ENCODE results near the gene ACAP1.
"Not testable (repeated sequence)": the region's sequence is repeated elsewhere in the genome, so short reads cannot be mapped to it uniquely, and the experiment has no call there.

The ACAP1 gene

DNA sequence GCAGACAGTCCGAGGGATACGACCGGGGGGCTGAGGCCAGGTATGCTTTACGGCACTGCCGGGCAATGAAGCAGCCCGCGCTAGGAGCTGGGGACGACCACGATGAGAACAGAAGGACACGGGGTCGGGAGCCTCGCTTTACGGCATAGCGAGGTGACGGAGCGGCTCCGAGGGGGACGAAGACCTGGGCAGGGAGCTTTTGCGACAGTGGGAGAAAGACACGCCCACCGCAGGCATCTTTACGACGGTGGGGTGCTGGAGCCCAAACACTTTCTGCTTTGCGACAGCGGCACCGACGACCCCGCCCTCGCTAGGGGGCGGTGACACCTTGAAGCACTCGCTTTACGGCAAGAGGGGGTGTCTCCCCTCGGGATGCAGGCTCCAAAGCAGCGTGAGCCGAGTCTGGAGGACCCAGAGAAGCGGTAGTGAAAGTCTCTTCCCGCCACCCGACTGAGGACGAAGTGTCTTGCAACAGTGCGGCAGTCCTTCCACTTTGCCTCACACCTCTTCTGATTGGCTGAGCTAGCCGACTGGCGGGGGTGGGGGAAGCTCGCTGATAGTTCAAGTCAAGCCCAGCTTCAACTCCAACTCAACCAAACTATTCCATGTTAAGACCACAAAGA is 6.8 kb upstream of the ACAP1 start:
- DNase-seq, result peak; percentile 99

DNA sequence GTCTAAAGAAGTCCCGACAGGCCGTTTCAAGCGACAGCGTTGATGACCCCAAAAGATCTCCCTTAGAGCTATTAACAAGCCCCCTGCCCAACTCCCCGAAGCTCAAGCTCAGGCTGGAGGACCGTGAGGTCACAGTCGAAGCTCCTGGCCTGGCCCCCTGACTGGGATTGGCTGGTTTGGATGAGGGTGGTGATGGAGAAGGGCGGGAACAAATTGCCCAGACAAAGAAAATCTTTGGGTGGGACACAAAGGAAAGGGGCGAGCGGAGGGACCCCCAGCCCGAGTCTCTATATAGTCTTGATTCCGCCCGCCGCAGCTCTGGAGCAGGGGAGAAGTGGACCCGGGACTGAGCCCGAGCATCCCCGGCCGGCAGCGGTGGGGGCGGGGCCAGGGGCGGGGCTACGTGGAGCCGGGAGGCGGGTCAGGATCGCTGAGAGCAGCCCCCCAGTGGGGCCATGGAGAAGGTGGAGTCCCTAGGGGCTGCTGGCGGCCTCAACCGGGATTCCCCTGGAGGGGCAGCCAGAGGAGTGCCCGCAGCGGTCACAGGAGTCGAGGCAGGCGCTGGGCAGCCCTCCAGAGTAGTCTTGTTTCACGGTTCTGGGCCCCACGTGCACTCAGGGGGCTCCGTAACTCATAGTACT is 6.2 kb upstream of the ACAP1 start:
- peak; percentile 86 for DNase-seq

DNA sequence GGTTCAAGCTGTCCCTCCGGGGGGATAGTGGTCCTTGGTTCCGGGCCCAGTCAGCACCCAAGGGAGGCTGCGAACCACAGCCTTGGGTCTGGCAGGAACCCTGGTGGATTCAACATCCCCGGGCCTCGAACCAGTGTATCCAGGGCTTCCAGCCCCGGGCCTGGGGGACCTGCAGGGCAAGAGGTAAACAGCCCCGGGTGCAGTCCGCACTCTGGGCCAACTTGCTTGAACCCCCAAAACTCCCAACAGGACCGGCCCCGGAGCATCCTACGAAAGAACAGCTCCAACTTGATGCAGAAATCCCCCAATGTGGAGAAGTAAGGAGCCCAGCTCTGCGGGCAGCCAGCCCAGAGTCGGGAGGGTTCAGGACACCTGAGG is 5.7 kb upstream of the ACAP1 start:
- no peak for DNase-seq

DNA sequence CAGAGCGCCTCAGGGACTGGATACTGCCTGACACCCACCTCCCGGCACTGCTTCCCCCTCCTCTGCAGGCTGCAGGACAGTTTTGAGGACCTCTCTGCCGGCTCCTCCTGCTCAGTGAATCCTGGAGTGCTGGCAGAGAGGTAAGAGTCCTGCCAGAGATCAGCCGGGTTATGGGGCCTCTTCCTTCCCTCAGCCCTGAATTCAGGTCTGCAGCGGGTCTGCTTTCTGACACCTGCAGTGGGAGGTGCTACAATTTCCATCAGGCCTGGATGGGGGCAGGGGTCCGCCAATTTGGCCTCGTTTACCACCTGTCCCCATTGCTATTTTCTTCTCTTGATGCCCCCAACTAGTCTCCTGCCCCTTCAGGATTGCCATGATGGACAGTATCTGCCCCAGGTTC is 4.2 kb upstream of the ACAP1 start:
- no peak for DNase-seq

DNA sequence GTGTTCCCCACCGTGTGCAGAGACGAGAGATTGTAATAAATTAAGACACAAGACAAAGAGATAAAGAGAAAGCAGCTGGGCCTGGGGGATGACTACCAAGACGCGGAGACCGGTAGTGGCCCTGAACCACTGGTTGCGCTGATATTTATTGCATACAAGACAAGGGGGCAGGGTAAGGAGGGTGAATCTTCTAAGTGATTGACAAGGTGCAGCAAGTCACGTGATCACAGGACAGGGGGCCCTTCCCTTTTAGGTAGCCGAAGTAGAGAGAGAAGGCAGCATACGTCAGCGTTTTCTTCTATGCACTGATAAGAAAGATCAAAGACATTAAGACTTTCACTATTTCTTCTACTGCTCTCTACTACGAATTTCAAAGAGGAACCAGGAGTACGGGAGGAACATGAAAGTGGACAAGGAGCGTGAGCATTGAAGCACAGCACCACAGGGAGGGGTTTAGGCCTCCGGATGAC is 3.7 kb upstream of the ACAP1 start:
- DNase-seq, result peak; percentile 28

DNA sequence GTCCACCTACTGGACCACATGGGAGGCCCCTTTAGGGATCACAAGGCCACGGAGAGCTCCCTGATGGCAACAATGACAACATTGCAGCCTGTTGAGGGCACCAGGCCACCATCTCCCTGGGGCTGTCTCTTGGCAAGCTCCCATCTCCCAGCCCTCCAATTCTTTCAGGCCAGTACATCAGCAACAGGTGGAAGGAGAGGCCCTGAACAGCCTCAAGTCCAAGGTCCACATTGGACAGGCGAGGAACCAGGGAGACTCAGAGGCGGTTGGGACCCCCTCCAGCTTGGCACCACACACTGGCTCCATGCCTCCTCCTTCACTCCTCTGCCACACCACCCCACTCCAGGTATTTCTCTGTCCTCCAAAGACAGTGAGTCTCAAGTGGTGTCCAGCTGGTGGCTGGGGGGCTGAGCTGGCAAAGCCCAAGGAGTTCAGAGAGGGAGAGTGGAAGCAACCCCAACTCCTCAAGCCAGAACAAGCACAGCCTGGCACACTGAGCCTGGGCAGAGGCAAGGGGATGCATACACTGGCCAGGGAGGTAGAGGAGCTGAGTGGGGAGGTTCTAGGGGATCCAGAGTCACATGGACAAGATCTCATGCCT is 1.3 kb upstream of the ACAP1 start:
- no peak for DNase-seq

DNA sequence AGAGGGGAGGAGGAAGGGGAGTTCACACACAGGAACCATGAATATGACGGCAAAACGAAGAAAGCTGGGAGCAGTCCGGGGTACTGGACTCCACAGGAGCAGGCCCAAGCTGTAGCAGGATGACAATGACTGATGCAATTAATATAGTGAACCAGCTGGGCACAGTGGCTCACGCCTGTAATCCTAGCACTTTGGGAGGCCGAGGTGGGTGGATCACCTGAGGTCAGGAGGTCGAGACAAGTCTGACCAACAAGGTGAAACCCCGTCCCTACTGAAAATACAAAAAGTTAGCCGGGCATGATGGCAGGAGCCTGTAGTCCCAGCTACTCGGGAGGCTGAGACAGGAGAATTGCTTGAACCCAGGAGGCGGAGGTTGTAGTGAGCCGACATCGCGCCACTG is 564 bp upstream of the ACAP1 start:
- DNase-seq, result not testable (repeated sequence)

DNA sequence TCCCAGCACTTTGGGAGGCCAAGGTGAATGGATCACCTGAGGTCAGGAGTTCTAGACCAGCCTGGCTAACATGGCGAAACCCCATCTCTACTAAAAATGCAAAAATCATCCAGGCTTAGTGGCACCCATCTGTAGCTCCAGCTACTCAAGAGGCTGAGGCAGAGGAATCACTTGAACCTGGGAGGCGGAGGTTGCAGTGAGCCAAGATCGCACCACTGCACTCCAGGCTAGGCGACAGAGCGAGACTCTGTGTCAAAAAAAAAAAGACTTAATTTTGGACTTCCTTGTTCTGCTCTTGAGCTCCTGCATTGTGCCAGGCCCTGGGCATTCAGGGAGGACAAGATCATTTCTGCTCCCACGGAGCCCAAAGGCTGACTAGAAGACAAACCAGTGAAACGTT is 1.3 kb downstream of the ACAP1 start:
- not testable (repeated sequence) for DNase-seq

DNA sequence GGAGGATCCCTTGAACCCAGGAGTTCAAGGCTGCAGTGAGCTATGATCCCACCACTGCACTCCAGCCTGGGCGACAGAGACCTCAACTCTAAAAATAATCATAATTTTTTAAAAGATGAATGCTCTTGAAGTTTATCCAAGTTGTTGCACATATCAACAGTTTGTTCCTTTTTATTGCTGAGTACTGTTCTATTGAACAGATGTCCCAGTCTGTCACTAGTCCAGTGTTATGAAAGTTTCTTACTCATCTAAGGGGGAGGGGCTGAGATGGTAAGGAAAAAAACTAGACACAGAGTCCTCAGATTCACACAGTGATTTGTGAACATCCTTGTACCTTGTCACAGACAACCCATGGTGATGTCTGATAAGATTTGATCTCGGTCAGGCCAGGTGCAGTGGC is 3.9 kb downstream of the ACAP1 start:
- DNase-seq, result no peak

DNA sequence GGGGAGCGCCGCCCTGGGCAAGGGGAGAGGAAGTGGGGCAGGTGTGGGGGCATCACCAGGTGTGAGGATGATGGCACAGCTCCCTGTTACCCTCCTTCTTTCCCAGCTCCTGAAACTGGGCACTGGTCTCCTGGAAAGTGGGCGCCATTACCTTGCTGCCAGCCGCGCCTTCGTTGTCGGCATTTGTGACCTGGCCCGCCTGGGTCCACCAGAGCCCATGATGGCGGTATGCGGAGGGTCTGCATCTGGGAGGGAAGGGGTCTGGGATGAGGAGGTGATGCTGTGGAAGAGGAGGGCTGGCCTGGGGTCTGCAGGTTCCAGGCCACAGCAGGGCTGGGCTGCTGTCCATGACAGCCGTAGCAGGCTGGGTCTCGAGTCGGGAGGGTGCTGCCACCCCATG is 5.5 kb downstream of the ACAP1 start:
- no peak for DNase-seq

DNA sequence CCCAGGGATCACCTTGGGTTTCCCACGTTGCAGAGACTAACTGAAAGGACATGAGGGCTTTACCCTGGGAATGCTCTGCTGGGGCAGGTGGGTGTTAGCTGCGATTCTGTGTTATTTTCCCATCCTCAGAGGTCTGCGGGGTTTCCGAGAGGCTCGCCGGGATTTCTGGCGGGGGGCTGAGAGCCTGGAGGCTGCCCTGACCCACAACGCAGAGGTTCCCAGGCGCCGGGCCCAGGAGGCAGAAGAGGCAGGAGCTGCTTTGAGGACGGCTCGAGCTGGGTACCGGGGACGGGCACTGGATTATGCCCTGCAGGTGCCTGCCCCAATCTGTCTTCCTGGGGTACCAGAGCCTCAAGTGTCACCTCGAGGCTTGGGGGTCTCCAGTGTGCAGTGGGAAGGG is 6.9 kb downstream of the ACAP1 start:
- no peak for DNase-seq

DNA sequence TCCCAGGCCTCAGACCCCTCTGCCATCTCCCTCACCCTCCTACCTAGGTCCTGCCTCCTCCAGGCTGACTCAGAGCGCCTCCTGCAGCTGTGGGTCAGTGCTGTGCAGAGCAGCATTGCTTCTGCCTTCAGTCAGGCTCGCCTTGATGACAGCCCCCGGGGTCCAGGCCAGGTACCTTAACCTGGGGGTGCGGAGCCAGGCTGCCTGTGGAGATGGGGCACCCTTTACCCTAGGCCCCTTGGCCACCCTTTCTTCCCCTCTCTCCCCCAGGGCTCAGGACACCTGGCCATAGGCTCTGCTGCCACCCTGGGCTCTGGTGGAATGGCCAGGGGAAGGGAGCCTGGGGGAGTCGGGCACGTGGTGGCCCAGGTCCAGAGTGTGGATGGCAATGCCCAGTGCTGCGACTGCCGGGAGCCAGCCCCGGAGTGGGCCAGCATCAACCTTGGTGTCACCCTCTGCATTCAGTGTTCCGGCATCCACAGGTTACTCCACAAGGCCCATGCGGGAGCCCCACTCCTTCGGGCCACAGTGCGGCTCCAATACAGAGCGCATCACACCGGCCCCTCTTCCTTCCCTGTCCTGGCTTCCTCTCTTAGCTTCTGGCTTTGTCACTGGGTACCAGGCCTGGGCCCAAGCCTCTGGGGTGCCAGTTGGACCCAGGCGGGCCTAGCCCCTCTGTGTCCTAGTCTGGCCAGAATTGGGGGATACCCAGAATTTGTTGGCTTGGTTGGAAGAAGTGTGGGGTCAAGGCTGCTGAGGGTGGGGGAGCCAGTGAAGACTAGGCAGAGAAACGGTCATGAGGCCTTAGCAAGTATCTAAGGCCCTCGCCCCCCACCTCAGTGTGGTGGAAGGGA is 10.7 kb downstream of the ACAP1 start:
- no peak for DNase-seq

DNA sequence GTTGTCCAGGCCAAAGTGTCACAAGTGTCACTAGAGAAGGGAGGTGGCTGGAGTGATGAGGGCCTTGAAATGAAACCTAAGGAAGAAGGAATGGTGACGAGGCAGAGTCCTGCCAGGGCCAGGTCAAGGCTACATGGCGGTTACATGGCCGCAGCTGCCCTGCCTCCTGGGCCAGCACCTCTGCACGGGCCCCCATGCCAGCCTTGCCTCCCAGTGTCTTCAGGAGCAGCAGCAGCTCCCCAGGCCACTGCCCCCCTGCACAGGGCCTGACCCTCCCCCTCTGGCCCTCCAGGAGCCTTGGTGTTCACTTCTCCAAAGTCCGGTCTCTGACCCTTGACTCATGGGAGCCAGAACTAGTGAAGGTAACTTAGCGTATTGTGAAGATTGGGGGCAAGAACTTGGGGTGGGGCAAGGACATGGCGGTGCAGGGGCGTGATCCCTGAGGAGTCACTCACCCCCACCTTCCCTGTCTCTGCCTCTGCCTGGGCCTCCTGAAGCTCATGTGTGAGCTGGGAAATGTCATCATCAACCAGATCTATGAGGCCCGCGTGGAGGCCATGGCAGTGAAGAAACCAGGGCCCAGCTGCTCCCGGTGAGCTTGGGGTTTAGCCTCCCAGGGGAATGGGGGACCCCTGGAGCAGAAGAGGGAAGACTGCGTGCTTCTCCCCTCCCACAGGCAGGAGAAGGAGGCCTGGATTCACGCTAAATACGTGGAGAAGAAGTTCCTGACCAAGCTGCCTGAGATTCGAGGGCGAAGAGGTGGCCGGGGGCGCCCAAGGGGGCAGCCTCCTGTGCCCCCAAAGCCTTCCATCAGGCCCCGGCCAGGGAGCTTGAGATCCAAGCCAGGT is 11.5 kb downstream of the ACAP1 start:
- DNase-seq, result no peak

DNA sequence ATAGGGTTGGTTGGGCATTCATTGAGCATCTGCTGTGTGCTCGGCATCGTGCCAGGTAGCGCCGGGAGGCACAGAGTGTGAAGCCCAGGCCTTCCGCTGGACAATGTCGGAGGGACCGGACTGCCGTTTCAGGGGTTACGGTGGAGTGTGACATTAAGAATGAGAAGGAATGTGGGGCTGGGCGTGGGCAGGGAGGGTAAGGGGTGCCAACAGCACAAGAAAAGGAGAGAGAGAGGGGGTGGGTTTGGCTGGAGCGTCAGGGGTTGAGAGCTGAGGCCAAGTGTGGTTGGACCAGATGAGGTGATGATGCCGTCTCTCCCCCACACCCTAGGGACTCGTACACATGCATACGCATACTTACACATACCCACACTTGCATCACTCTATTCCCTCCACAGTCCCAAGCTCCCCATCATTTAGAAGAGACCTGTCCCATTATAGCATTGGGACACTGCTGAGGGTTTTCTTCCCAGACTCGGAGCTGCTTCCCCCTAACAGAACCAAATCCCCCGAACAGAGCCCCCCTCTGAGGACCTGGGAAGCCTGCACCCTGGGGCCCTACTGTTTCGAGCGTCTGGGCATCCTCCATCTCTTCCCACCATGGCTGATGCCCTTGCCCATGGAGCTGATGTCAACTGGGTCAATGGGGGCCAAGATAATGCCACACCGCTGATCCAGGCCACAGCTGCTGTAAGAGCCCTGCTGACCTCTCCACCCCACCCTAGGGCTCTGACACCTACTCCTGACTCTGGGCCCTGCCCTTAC is 12.3 kb downstream of the ACAP1 start:
- no peak for DNase-seq

DNA sequence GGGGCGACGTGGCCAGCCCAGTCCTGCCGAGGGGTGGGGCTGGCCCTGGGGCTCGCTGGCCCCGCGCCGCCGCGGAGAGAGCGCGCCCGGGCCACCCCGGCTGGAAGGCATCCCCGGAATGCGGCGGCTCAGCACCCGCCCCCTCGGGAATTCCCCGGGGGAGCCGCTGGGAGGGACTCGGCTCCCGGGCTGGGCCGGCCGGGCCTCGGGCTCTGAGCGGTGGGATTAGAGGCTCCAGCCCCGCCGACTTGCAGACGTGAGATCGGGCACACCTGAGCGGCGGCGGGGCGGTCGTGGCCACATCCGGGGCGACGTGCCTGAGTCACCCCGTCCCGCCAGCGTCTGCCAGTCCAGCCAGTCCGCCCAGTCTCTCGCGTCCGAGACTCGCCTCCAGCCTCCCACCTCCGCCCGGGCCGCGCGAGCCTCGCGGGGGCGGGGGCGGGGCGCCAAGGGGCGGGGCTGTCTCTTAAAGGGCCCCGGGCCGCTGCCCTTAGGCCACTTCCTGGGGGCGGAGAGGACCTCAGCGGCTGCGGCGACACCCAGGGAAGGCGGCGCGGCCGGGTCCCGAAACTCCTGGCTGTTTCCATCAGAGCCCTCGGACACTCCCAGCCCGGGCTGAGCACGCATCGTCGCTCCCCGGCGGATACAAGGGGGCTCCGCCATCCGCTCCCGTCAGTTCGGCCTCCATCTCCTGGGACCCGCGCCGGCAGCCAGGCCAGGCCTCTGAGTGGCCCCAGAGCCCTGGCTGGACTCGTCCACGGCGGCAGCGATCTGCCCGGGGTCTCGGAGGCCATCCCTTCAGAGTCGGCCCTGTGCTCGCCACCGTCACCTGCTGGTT is 15.6 kb downstream of the ACAP1 start, which contains the start of gene KCTD11:
Gene KCTD11 (plus strand): TSS at position 498 of the 838 bp plus-strand sequence.
- DNase-seq, result peak; percentile 84

DNA sequence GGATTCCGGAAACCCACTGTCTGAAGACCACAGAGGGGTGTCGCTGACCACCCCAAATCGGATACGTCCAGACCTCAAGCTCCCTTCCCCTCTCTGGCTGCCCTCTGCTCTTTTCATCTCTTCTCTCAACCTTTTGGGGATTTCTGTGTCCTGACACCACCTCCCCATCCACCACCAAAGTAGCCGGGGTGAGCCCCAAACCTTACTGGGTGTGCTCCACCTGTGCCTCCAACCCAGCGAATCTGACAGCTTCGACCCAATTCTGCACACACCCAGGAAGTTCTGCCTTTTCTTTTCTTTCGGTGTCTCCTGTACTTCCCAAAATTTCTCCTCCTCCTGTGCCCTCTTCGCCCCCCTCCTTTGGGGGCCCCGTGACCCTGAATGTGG is 16.2 kb downstream of the ACAP1 start:
- no peak for DNase-seq

DNA sequence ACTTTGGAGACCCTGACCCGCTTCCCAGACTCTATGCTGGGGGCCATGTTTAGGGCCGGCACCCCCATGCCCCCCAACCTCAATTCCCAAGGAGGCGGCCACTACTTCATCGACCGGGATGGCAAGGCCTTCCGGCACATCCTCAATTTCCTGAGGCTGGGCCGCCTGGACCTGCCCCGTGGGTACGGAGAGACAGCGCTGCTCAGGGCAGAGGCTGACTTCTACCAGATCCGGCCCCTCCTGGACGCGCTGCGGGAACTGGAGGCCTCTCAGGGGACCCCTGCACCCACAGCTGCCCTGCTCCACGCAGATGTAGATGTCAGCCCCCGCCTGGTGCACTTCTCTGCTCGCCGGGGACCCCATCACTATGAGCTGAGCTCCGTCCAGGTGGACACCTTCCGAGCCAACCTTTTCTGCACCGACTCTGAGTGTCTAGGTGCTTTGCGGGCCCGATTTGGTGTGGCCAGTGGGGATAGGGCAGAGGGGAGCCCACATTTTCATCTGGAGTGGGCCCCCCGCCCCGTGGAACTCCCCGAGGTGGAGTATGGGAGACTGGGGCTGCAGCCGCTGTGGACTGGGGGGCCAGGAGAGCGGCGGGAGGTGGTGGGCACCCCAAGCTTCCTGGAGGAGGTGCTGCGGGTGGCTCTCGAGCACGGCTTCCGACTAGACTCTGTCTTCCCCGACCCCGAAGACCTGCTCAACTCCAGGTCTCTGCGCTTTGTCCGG is 16.7 kb downstream of the ACAP1 start:
- DNase-seq, result no peak

DNA sequence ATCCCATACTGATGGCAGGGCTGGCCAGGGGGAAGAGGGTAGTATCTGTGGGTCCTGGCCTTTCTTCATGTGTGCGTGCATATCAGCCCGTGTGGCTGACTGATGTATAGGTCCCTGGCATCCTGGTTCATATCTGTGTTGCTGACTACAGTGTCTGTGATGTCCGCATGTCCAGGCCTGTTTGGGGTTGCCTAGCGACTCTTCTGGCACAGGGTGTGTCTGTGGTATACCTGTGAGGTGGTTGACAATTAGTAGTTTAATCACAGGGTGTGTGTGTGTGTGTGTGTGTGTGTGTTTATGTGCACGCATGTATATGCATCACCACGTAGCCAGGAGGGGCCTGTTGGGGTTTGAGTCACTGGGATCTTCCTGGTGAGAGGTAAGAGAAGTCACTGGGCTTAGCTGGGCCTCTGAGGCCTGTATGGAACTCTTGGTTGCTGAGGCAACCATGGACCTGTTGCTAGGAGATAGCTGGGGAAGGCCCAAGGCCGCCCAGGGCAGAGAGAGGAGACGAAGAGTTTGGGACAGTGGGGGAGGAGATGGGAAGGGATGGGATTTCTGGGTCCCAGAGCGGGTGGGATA is 18.0 kb downstream of the ACAP1 start:
- peak; percentile 44 for DNase-seq

DNA sequence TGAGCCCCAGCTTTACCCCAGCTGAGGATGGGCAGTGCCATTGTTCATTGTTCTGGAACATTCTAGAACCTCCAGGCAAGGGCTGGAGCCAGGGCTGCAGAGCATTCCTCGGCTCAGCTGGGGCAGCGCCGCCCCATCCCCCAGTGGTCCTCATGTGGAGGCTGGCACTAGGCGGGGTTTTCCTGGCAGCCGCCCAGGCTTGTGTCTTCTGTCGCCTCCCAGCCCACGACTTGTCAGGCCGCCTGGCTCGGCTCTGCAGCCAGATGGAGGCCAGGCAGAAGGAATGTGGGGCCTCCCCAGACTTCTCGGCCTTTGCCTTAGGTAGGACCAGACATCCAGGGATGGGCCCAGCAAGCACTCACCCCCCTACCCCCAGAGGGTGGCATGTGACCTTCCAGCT is 18.7 kb downstream of the ACAP1 start, which contains the start of gene TMEM95:
Gene TMEM95 (plus strand): TSS at position 104 of the 400 bp plus-strand sequence. CDS start 49 bp downstream, at position 153.
- DNase-seq, result no peak

DNA sequence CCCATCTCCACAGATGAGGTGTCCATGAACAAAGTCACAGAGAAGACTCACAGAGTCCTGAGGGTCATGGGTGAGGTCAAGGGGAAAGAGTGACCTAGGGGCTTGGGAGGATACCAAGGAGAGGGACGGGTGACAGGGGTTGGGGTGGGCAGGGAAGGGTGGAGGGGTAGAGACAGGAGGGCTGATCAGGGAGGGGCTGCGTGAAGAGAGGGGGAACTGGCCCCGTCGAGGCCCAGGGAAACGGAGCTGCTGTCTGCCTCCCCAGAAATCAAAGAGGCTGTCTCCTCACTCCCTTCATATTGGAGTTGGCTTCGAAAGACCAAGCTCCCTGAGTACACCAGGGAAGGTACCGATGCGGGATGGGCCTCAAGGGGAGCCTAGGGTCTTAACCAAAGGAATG is 19.2 kb downstream of the ACAP1 start:
- DNase-seq, result no peak
